ENCODE data around the gene TNIP1.

The TNIP1 gene

DNA sequence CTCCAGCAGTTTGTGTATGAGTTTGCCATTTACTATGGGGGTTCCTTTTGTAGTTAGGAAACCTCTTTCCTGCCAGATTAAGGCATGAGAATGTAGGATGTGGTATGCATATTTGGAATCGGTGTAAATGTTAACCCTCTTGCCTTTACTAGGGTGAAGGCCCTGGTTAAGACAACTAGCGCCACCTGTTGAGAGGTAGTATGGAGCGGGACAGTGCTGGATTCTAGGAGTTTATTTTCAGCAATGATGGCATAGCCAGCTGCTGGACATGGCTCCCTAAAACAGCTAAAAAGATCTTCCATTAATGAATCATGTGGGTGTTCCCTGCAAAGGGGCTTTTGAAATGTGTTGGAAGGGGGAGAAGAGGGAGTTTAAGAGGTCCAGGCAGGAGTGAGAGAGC lies 91.1 kb downstream of the TNIP1 start:
- no peak for DNase-seq

DNA sequence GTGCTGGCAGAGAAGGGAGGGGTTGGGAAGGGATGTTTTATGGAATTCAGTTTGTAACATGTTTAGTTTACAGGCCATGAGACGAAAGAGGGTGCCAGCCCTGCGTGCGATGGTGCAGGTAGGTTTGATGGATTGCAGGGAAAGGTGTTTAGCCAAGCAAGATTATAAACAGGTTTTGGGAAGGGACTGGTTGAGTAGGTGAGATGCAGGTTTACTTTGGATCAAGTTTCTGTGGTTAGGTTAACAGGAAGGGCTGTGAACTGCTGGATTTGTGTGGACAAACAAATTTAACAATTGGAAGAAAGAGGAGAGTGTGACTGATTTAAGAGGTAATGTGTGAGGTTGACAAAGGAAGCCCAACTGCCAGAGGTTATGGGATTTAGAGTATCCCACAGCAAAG lies 93.1 kb downstream of the TNIP1 start:
- no peak for DNase-seq

Measured in cerebellar nuclear complex (tissue), 1 donor.